DMS114 treated with DMSO at 0.1 percent for 48 hours (cell line): ENCODE data around the gene DGAT2.

ENCODE experiments used
- DNase-seq: peaks from one replicate; lab custom pipeline; 2025; ENCODE audit not compliant: unreplicated experiment; lab: John Stamatoyannopoulos, UW

The DGAT2 gene

GRCh38 chr11:75778962-75779361 lies 10.4 kb downstream of the DGAT2 start:
- DNase-seq, result no peak

DNA sequence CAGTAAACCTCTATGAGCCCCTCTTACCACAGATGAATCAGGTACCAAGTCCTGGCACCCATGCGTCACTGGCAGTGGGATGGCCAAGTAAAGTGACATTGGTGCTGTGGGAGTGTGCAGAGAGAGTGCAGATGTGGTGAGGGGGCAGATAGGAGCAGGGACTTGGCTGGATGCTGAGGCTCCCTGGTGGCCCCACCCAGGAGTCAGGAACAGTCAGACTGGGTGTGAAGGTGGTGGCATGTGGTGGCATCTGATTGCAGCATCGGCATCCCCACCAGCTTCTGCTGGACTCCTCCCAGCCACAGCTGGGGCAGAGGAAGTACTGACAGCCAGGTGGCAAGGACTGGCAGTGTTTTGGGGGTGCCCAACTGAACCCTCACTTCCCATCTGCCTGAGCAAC lies 11.4 kb downstream of the DGAT2 start:
- no peak for DNase-seq

DNA sequence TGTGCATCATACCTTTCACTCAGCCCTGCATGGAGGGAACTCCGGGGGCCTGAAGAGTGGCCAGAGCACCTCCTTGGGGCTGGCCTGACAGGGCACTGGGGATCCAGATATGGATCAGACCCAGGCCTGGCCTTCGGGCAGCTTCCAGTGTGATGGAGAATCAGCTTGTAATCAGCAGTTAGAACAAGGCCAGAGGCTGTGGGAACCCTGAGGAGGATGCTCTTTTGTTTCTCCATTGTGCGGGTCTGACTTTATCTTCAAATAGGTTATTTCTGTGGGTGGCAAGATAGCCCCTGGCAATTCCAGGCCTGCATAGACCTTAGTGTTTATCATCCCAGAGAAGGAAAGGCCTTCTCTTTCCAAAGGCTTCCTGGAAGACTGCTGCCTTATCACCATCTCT lies 12.3 kb downstream of the DGAT2 start:
- DNase-seq, result no peak

DNA sequence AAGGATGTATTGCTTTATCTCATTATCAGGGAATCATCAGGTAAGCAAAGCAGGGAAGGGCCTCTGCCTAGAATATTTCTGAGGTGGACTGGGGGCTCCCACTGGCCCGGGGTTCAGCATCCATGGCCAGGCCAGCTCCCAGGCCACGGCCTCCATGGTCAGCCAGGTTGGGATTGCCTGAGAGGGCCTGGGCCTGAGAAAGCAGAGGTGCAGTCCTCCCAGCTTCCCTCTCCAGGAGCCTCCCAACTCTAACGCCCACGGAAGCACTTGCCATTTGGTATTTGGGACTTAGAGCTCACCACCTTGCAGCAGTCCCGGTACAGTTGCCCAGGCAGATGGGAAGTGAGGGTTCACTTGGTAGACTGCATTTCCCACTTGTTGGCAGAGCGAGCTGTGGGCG lies 12.7 kb downstream of the DGAT2 start:
- no peak for DNase-seq

- no peak for DNase-seq
Measured at GRCh38 chr11:75781831-75782230, 13.3 kb downstream of the DGAT2 start.

GRCh38 chr11:75782540-75783263 lies 14.1 kb downstream of the DGAT2 start:
- no peak for DNase-seq

DNA sequence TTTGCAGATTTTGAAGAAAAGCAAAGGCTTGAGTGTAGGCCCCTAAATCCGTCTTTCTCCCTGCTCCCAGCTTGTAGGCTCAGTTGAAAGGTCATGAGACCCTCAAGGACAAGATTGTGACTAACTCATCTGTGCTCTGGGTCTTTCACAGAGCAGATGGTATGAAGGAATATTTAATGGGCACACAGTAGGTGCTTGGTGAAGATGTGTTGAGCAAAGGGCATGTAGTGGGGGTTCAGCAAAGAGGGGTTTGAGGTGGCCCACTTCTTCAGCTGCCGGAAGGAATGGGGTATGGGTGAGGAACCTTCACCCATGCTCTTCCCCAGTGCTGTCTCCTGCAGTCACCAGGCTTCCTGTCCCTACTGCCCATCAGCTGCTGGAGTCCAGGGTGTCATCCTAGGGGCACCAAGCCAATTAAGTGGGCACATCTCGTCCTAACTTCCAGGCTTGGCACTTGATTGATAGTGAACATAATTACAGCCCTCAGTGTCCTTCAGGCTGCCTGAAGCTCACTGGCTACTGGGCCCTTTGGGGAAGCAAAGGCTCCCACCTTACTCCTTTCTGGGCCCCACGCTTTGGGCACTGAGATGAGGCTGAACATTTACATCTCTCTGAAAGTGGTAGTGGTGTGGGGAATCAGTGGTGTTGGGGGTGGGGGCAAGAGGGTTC lies 15.0 kb downstream of the DGAT2 start:
- DNase-seq, result no peak

- DNase-seq, result no peak
Measured at GRCh38 chr11:75784085-75784478, 15.5 kb downstream of the DGAT2 start.

DNA sequence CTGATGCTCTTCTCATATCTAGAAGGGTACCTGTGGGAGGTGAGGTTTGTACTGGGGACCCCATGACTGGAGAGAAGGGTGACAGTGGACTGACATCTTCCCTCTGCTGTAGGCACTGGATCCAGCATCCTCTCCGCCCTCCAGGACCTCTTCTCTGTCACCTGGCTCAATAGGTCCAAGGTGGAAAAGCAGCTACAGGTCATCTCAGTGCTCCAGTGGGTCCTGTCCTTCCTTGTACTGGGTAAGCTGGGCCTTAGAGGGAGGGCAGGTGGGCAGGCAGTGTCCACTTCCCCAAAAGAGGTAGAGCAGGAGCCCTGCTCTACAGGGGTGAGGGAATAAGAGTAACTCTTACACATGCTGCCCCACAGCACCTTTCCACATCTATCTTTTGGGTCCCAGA lies 15.9 kb downstream of the DGAT2 start:
- DNase-seq, result no peak

GRCh38 chr11:75785187-75785586 lies 16.6 kb downstream of the DGAT2 start:
- DNase-seq, result no peak

DNA sequence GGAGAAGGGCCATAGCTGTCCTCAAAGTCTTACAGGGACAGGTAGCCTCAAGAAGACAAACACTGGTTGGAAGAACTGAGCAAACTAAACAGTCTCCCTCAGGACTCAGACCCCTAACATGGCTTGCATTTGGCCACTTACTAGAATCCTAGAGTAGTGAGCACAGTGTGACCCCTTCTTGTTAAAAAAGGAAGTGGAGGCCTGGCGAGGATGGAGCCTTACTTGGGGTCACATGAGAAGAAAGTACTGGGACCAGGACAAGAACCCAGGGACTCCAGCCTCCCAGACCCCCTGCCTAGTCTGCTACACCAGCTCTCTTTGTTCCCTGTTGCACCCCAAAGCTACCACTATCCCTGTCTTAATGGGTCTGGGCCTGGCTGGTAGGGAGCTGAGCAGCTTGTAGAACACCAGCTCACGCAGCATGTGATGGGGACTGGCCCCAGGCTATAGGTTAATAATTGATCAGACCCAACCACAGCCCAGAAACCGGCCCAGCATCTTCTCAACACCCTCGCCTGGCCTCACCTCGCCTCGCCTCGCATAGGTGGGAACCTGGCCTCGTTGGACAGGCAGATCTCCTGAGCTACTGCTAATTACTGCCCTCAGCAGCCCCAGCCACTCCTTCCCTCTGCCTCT lies 17.6 kb downstream of the DGAT2 start:
- no peak for DNase-seq

DNA sequence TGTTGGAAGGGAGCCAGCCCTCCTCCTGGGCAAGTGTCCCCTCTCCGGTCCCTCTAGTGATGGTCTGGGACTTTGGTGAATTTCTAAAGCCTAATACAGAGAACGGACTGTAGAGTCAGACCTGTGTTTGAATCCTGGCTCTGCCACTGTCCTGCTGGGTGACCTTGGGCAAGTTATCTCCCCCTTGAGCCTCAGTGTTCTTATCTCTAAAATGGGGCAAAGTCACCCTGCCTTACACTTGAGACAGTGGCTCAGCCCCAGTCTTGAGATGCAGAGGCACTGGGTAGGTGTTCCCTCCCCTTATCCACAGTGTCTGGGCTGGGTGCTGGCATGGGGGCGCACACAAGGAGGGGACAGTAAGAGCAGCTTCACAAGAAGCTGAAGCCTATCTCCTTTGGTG lies 20.9 kb downstream of the DGAT2 start:
- DNase-seq, result no peak

- DNase-seq, result no peak
Measured at GRCh38 chr11:75790986-75791385, 22.4 kb downstream of the DGAT2 start.

DNA sequence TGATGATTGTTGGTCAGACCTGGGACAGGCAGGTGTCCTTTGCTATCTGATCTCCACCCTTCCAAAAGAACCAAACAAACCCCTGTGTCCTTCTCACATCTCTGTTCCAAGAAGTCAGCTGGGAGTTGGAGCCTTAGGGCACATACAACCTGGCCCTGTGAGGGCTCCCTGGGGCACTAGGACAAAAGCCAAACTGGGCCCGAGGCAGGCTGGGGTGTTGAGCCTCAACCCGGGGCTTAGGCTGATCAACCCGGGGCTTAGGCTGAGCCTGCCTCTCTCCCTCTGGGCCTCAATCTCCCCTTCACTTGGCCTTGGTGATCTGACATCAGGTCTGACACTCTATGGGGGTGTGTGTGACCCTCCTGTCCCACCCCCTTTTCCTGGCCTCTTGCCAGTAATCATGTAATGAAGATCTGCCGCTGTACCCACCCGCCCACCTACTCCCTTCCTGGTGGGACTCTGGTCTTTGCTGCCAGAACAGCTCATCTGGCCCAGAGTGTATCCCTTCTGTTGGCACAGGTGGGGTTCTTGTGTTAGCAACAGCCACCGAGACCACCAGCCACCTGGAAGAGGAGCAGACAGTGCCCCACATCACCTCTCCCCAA lies 23.7 kb downstream of the DGAT2 start:
- no peak for DNase-seq

DNA sequence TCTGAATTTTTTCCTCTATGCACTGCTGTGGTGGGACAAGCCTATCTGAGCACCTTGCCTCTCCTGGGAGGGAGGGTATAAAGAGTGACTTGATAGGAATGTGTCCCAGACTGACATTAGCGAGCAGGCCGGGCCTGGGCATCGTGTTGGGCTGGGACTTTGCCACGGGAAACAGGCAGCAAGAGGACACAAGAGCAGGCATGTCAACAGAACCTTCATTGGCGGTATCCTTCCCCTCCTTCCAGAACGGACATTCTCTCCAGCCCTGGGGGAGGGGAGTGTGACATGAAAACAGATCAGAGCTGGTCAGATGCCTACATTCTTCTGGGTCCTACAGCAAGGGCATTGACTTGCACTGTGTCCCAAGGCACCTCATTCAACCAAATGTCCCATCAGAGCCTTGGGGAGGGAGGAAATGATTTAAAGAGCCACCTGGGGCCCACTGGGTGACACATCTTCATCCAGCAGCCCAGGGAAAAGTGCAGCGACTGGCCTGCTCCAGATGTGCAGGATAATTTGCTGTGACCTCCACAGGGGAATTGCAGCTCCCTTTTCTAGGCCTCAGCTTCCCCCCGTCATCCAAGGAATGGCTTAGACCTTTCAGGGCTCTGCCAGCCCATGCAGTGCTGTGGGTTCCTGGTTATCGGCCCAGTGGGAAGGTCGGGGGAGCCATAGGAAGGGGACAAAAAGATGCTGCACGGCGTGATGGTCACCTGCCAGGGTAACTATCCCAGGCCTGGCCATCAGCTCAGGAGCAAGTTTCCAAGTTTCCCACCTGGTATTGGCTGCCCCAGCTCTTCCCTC lies 24.6 kb downstream of the DGAT2 start:
- no peak for DNase-seq

GRCh38 chr11:75793966-75794365 lies 25.4 kb downstream of the DGAT2 start:
- DNase-seq, result no peak

DNA sequence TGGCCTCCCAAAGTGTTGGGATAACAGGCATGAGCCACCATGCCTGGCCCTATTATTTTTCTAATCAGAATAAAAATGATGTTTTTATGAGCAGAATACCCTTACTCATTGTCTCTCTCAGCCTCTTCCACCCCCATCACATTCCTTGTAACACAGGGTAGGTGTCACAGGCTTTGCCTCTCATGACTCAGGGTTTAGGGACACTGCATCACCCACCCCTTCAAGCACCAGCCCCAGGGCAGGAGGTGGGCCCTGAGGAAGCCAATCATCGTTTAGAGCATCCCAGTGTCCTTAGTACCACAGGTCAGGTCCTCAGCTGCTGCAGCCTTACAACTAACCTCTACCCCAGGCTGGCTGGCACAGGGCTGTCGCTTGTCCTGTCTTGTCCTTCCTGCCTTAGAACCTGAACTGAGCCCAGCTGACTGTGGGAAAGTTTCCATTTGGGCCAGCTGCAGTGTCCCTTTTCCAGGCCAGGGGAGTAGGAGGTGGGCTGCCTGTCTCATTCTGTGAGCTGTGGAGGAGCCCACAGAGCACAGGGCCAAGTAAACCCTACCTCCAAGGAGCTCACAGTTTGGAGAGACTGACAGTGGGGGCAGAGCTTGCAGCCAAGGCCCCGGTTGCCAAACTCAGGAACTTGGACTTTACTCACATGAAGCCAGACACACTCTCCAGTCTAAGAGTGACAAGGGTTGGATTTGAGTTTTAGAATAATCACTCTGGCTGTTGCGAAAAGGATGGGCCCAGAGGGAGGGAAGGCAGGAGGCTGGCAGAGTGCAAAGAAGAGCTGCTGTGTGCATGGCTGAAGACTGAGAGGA lies 26.9 kb downstream of the DGAT2 start:
- DNase-seq, result no peak

DNA sequence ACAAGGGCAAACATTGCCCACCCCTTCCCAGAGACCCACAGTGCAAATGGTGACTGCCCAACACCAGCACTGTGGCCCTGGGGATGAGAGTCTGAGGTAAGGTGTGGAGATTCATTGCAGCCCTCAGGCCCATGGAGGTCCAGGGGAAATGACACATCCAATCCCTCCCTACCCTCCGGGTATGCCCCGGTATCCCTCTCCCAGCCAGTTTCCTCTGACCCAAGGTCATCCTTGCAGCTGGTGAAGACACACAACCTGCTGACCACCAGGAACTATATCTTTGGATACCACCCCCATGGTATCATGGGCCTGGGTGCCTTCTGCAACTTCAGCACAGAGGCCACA lies 27.5 kb downstream of the DGAT2 start:
- DNase-seq, result no peak

GRCh38 chr11:75797116-75797515 lies 28.5 kb downstream of the DGAT2 start:
- DNase-seq, result no peak

DNA sequence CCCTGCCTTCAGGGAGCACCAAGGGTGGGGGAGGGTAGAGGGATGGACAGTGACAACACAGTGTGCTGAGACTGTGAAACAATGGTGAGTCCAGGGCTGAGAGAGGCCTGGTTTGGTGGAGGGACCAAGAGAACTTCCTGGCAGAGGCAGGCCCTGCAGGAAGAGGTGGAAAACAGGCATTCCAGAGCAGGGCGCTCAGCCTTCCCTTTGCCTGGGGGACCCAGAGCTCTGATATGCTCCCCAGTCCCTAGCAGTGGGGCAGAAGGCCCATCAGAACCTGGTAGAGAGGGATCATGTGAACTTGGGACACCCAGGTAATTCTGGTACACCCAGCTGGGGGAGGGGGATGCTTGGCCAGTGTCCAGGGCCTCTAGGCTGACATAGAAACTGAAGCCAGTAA lies 29.2 kb downstream of the DGAT2 start:
- no peak for DNase-seq
